Raji (cell line): Measurements from ENCODE around the gene UBE2G1.
A peak's percentile ranks its signal among the peaks of the same experiment; 100 is the strongest.

Experiments used
- POLR2A ChIP-seq: IDR thresholded peaks from 2 replicates; pipeline ENCODE4 v1.6.1; 2011; ENCODE audit warnings: low read depth, low read length, control low read depth; ENCODE audit not compliant: insufficient read depth

Gene UBE2G1, protein sequence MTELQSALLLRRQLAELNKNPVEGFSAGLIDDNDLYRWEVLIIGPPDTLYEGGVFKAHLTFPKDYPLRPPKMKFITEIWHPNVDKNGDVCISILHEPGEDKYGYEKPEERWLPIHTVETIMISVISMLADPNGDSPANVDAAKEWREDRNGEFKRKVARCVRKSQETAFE

DNA sequence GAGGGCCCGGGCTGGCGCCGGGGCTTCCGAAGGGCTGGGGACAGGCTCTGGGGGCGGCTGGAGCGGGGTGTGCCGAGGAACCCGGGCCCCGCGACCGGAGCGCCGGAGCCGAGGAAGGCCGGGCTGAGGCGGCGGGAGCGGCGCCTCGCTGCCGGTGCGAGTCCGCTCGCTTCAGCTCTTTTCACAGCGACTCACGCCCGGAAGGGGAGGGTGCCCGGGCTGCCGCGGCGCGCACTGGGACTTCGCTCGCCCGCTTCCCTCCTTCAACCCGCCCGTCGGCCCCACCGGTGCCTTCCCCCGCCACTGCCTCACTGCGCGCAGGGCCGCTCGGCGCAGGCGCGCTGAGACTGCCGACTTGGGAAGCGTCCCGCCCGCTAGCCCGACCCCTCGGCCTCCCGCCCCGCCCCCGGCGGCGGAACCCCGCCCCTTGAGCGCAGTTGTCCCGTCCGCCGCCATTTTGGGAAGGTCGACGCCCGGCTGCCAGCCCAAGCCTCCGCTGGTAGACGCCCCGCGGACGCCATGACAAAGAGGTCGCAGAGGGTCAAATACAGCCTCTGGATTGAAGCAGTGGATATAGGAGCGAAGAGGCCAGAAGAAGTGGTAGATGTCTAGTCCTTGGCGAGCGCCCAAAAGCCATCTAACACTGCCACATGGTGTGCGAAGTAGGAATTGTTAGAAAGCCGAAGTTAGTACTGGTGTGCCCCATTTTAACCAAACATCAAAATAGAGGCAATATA is at the start of gene UBE2G1:
TSS of gene UBE2G1 (minus strand) at position 349 of the 737 bp plus-strand sequence. CDS start 359 bp downstream, outside the sequence.
- peak; percentile 94 for TF ChIP-seq POLR2A

DNA sequence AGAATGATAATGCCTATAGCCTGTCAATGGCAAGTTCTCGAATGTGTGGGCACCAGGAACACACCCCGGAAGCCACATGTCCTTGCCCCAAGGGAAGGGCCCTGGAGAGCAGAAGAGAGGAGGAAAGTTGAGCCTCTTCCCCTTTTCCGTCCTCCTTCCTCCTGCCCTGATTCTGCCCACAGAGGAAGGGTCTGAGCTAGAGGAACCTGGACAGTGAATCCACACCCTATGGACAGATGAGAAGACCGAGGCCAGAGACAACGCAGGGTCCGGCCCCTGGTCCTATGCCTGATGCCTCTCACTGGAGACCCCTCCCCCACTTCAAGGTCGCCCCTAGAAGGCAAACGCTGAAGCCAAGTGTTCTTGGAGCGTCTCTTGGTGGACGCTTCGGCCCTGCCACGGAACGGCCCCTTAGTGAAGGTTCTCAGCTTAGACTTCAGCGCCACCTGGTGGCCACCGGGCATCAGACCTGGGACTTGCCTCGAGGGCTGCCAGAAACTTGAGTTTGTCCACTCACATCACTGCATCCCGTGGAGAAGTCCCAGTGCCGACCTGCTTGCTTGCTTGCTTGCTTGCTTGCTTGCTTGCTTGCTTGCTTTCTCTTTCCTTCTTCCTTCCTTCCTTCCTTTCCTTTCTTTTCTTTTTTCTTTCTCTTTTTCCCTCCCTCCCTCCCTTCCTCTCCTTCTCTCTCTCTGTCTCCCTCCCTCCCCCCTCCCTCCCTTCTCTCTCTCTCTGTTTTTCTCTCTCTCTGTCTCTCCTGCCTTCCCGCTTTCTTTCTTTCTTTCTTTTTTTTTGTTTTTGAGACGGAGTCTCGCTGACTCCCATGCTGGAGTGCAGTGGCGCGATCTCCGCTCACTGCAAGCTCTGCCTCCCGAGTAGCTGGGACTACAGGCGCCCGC is 46.7 kb upstream of the UBE2G1 start:
- TF ChIP-seq POLR2A: no peak

DNA sequence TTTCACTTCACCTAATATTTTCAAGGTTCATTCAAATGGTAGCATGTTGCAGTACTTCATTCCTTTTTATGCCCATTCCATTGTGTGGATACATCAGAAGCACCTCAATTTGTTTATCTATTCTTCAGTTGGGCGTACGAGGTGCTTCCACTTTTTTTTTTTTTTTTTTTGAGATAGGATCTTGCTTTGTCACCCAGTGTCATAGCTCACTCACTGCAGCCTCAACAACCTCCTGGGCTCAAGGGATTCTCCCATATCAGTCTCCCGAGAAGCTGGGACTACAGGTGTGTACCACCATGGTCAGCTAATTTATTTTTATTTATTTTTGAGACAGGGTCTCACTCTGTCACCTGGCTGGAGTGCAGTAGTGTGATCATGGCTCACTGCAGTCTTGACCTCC is 44.7 kb upstream of the UBE2G1 start:
- no peak for TF ChIP-seq POLR2A

DNA sequence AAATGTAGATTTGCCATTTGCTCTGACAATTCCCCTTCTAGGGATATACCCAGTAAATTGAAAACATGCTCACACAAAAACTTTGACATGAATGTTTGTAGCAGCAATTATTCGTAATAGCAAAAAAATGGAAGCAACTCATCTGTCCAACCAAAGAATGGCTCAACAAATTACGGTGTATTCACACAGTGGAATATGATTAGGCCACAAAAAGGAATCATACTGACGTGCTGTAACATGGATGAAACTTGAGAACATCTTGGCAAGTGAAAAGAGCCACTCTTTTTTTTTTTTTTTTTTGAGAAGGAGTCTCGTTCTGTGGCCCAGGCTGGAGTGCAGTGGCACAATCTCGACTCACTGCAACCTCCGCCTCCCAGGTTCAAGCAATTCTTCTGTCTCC is 43.2 kb upstream of the UBE2G1 start:
- no peak for TF ChIP-seq POLR2A

DNA sequence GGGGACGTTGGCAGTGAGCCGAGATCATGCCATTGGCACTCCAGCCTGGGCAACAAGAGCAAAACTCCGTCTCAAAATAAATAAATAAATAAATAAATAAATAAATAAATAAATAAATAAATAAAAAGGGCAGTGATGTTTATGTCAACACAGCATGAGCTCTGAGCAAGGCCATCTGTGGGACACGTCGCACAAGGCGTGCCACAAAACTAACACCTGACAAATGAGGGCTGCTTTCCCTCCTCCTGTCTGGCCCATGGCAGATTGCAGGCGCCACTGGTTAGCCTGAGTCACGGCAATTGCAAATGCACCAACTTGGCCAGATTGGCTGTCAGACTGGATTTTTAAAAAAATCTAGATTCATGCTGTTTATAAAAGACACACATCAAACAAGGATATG is 41.4 kb upstream of the UBE2G1 start:
- TF ChIP-seq POLR2A: no peak

DNA sequence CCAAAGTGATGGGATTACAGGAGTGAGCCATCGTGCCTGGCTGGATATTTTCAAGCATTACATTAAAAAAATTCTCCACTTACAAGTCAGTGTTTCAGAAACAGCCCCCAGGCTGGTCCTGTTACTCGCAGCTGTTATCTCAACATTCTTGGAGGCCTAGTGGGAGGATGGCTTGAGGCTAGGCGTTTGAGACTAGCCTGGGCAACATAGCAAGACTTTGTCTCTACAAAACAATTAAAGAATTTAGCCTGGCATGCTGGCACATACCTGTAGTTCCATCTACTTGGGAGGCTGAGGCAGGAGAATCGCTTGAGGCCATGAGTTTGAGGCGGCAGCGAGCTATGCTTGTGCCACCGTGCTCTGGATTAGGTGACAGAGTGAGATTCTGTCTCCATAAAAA is 40.7 kb upstream of the UBE2G1 start:
- TF ChIP-seq POLR2A: no peak

DNA sequence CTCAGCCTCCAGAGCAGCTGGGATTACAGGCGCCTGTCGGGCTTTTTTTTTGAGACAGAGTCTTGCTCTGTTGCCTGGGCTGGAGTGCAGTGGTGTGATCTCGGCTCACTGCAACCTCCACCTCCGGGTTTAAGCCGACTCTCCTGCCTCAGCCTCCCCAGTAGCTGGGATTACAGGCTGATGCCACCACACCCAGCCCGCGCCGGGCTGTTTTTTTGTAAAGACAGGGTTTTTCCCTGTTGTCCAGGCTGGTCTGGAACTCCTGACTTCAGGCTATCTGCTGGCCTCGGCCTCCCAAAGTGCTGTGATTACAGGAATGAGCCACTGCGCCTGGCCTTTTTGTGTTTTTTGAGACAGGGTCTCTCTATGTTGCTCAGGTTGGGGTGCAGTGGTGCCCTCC is 39.9 kb upstream of the UBE2G1 start:
- no peak for TF ChIP-seq POLR2A

DNA sequence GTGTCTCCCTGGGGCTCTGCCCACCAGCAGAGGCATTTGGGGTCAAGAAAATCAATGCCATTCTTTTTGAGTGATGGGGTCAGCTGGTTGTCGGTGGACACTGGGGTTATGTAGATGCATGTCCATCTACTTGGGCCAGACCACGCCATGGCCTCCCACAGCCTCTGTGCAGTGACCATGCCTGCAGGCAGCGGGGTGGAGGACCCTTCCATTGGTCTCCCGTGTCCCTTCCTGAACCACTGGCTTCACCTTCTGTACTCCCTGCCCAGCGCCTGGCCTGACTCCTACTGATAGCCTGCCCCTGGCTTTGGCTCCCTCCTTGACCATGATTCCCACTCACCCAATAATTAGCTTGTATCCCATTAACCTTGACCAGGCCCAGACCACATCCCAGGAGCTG is 39.2 kb upstream of the UBE2G1 start:
- no peak for TF ChIP-seq POLR2A

DNA sequence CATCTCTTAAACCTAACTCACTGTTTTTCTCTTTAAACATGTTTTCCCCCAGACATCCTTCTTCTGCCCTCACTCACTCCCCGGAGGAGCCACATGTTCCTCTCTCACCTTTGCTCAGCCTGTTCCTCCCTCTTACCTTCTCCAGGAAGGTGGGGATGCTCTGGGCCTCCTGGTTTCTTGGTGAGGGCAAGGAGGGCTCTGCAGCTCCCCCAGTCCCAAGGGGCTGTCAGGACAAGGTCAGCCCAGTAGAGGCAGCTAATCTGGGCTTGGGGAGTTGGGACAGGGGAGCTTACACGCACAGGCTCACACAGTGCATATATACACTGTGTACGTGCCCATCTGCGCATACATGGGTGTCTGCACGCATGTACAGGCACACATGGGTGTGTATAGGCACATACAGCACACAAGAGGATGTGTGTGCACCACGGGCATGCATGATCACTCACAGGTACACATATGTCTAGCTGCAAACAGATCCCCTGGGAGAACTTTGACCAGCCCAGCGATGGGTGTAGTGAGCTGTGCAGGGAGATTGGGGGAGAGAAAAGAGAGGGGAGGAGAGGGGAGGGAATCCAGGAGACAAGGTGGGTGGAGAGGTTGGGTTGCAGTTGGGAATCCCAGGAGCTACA is 38.7 kb upstream of the UBE2G1 start:
- 0 out of 2 replicates have a peak, but pooled peaks have one; percentile 23 for TF ChIP-seq POLR2A

DNA sequence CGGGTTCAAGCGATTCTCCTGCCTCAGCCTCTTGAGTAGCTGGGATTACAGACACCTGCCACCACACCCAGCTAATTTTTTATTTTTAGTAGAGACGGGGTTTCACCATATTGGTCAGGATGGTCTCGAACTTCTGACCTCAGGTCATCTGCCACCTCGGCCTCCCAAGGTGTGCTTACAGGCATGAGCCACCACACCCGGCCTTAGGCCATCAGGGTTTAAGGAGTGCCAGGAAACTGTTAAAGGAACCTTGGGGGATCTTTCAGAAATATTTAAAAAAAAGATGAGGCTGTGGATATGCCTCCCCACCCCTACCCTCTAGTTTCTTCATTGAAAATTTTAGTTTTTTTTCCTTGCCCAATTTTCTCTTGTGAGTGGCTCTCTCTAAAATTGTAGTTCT is 31.4 kb upstream of the UBE2G1 start:
- TF ChIP-seq POLR2A: no peak

DNA sequence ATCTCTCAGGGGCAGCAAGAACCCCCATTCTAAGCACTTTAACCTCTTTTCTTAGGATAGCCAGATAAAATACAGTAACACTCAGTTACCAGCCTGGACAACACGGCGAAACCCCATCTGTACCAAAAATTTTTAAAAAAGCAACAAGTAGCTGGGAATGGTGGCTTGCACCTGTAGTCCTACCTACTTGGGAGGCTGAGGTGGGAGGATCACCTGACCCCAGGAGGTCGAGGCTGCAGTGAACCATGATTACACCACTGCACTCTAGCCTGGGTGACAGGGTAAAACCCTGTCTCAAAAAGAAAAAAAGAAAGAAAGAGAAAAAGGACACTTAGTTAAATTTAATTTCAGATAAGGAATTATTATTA is 28.6 kb upstream of the UBE2G1 start:
- no peak for TF ChIP-seq POLR2A

DNA sequence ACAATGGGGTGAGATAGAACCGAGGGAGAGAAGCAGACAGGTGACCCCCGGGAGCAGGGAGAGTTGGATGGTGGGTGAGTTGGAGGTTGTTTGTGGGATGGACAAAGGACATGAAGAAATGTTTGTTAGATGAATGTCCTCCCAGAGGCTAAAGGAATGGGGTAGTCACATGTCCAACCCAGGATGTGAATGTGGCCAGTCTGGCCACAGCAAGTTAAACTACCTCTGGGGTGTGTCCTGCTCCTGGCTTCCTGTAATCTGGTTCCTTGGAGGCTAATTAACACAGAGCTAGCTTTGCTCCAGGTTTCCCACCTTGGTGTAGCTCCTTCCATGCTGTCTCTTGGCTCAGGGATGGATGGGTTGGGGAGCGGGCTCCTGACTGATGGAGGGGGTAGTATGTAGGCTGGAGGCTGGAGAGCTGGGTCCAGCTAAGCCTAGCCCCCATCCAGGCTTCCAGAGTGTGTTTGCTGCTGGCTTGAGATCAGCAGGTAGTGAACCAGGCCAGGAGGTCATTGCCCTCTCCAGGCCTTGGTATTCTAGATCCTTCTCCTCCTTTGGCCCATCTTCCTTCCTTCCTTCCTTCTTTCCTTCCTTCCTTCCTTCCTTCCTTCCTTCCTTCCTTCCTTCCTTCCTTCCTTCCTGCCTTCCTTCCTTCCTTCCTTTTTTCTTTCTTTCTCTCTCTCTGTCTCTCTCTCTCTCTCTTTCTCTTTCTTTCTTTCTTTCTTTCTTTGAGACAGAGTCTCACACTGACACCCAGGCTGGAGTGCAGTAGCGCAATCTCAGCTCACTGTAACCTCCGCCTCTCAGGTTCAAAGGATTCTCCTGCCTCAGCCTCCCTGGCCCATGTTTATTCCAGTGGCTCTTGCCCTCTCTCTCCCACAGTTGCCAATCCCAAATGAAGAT is 28.0 kb upstream of the UBE2G1 start:
- TF ChIP-seq POLR2A: no peak

DNA sequence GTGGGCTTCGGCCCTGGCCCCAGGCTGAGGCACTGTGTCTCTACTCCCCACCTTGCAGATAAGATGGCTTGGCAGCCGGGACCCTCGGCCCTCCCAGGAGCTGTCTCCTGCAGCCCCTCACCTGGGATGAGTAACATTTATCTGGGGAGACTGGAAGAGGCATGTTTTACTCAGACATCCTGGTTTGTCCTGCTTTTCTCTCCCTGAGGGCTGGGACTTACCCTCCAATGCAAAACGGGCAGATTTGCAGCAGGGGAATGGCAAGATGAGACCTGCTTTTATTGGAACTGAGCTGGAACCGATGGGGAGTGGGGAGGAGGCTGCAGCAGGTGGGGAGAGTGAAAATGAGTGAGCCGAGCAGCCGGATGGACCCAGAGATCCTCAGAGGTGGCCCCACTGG is 27.3 kb upstream of the UBE2G1 start:
- TF ChIP-seq POLR2A: no peak

DNA sequence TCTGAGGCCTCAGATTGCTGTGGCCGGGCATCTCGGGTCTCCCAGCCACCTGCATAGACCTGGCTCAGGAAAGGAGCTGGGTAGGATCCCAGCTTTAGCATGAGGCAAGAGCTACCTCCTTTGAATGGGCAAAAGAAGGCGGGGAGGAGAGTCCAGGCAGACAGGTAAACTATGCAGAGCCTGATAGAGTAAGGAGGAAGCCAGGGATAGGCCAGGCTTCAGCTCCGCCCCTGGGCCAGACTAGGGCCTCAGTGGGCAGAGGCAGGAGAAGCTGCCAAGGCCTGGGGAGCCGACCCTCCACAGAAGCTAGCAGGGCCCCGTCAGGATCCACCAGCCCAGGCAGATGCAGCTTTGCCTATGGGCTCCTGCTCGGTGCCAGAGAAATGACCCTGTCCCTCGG is 22.6 kb upstream of the UBE2G1 start:
- TF ChIP-seq POLR2A: no peak
